HG03432 (cell line): Measurements from ENCODE around the gene TMTC4.

Experiments used
- ATAC-seq: cut with Tn5 transposase; IDR thresholded peaks from one replicate; pipeline ENCODE4 v1.9.1; 2021; ENCODE audit warnings: mild to moderate bottlenecking, moderate library complexity; ENCODE audit not compliant: unreplicated experiment

The TMTC4 gene

DNA sequence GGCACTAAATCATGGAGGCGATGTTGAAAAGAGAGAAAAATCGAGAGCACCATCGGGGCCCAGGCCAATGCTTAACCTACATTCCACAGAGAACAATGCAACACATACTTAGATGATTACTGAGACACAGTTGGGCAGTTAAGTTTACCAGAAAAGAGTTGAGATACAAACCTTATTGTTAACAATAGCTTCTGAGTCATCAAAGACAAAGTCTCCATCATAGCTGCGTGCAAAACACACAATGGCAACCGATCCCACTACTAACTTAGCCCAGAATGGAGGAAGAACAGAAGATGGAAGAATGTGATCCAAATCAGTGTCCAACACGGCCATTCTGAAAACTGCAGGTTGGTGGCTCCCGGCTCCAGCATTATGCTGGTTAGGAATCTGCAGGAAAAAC is 6.2 kb downstream of the TMTC4 start:
- no peak for ATAC-seq

DNA sequence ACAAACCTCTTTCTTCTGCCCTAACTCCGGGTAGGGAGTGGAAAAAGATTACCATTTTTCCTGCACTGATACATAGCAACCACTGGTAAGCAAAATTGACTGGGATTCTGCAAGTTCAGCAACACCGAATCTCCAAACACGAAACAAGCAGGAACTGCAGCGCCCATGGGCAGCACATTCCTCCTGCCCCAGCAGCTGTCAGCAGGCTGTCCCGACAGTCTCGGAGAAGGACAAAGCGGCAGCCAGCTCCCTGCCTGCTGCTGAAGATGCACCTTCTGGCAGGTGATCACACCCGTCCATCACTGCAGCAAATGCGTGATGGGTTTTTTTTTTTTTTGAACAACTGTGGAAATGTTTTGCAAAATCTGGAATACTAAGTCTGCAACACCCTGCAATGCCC is 6.7 kb downstream of the TMTC4 start:
- ATAC-seq, result no peak

DNA sequence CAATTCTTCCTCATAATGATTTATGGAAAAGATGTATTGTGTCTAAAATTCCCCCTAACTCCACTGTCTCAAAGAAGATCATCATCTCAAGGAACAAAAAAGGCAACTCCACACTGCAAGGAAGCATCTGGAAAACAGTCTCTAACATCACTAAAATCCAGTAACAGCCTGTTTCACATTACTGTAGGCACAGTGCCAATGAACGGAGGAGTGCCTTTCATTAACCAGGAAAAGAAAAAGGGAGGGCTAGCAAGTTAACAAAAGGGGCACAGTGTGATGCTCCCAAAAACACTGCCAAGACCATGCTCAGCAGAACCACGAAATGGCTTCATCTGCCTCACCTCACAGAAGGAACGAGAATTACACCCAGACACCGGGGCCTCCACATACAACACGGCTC is 8.5 kb downstream of the TMTC4 start:
- ATAC-seq, result no peak

DNA sequence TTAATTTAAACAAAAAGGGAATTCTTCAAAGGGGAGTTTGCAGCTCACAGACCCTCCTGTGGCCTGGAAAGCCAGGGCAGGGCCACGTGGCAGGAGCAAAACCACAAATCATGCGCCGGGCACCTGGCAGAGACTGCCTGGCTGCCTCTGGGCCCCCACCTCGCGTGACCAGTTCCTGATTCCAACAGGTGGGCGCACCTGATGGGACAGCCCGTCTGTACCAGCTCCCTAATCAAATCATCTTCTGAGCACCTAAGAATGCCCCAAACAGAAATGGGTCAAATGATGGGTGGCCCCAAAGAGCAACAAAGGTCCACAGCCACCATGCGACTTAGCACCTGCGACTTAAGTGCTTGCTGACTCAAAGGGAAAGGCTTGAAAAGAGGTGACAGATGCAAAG is 9.2 kb downstream of the TMTC4 start:
- ATAC-seq, result no peak

DNA sequence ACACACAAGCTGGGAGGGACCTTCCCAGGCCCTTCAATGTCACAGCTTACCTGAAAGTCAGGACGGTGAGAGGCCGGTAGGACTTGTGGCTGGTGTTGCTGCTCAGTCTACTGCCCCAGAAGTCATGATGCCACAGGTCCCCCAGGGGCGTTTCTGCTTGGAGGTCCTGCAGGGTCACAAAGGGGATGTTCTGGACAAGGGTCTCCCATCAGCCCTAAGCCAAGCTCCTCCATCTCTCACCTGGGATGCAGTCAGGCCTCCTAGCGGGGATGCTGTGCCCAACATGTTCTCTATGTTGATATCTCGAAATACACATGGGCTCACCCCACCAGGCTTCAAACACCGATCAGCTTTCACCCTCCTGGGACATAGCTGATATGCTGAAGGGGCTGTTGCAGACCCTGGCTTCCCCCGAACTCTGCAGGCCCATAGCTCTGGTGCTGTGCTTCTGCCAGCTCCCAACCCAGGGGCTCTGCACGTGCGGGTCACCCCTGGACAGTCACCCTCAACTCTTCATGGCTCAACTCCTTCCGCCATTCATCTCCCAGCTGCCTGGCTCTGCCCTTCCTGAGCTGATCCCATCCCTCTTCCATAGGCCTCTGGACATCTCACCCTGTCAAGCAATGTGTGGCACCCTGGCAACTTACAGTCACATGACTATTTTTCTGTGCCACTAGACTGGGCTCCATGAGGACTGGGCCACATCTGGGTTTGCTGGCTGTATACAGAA is 10.3 kb downstream of the TMTC4 start:
- ATAC-seq, result no peak

DNA sequence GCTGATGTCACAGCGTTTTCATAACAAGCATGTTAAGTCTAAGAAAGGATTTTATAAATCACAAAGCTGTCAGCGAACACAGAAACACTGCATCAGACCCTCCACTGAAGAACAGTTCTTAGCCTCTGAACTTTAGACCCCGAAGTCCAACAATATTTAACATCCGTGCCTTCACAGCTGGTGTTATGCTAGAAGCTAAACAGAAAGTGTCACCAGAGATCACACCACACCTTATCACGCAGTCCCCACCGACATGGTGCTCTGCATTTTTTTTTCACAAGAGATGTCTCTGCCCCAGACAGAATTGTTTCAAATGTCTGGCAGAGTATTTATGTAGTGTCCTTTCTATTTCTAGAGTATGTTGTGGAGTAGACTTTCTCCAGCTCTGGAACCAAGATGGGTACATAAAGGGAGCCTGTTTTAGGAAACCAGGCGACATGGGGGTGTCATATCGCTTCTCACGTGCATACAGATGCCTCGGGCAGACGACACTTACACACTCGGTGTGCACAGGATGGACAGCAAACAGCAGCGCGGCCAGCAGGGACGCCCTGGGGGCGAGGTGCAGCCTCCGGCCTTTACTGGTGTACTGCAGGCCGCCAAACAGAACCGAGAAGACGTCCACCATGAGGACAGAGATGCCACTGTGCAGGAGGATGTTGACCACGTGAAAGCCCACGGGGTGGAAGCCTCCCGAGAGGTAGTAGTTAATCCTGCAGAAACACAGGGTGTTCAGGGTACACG is 12.0 kb downstream of the TMTC4 start:
- ATAC-seq, result no peak

DNA sequence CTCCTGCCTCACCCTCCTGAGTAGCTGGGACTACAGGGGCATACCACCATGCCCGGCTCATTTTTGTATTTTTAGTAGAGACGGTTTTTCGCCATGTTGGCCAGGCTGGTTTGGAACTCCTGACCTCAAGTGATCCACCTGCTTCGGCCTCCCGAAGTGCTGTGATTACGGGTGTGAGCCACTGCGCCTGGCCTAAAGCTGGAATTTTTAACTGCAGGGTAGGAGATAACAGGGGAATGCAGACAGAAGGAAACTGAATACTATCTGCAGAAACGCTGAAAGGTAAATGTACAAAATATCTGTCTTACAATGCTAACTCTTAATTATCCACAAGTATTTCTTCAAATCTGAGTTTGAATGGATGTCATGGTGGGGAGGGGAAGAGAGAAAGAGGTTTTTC is 13.8 kb downstream of the TMTC4 start:
- no peak for ATAC-seq

DNA sequence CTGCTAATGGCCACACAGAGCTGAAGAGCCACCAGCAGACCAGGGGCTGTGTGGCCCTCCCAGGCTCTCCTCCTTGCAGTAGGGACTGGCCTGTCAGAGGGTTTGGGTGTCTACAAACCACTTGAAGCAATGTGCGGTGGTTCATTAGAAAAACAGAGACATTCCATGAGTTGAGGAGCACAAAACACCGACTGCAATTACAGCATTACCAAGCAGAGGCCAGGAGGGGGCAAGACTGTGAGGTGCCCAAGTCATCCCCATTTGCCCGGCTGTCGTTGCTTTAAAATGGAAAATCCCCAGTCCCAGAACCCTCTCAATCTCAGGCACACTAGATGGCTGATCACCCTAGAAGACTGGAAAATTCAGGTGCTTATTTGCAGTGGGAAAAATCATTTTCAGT is 15.0 kb downstream of the TMTC4 start:
- no peak for ATAC-seq

DNA sequence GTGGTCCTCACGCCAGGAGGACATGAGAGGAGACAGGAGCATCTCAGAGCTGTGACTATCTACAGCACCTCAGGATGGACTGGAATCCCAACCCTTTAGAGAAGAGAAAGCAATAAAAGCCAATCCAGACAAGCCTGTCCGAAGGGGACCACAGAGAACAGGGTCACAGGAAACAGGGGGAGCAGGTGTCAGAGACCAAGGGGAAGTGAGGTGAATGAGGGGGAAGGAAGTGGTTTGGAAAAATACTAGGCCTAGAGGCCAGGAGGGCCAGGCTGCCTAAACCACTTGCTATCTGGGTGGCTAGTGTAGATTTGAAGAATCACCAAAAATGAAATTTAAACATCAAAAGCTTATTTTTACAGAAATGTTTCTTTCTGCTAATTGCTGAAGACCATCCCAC is 16.2 kb downstream of the TMTC4 start:
- peak; percentile 75 for ATAC-seq

DNA sequence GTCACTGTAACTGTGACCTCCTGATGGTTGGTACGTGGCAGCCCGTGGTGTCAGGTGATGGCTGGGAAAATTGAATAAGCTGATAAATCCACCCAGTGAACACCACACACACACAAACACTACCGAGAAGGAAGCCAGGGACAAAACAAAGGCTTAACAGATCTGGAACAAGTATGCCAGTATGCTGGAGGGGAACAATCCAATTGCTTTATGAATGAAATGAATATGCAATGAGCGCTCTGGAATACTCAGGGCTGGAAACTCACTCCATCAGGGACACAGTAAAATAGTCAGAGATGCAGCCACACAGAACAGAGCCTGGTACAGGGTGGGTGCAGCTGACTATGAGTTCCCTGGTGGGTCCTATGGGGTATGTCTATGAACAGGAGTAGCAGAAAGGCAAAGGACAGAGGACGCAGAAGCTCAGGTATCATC is 16.7 kb downstream of the TMTC4 start:
- ATAC-seq, result no peak

DNA sequence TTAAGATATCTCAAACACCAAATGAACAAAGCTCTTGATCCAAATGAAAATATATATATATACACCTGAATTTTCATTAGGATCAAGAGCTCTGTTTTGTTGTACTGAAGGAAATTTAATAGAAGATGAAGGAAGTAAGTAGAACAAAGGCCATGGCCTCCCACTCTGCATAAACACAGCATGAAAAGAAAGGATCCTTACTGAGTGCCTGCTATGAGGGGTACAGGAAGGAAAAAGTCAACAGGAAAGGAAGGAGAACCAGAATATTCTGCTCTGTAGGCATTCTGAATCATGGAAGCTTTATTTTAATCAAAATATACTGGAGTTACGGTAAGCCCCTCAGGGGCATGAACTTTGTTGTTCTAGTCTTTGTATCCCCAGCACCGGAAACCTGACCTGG is 22.1 kb downstream of the TMTC4 start:
- no peak for ATAC-seq

DNA sequence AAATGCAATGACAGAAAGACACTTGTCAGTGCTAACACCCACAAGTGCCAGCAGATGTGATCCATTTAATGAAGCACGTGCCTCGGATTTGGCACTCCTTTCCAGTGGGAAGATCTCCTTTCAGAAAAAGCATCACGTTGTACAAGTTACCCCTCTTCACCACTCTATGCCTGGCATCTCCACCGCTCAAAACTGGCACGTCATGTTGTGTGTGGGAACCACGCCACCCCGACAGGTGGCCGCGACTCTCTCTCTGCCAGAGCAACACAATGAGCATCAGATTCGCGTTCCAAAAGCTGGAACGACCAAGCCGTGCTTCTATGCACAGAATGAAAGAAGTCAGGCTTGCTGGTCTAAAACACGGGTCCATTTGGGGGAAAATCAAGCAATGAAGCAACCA is 24.3 kb downstream of the TMTC4 start:
- ATAC-seq, result no peak

DNA sequence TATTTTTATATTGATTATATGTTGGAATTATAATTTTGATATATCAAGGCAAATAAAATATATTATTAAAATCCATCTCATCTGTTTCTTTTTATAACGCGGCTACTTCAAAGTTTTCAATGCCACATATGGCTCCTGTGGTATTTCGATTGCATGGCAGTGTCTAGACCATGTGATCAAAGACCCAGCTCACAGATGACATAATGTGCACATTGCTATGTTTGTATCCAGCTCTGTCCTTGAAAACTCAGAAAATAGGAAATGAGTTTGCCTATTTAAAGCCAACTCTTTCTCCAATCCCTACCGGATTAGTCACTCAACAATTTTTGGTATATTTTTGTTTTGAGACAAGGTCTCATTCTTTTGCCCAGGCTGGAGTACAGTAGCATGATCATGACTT is 26.2 kb downstream of the TMTC4 start:
- no peak for ATAC-seq

DNA sequence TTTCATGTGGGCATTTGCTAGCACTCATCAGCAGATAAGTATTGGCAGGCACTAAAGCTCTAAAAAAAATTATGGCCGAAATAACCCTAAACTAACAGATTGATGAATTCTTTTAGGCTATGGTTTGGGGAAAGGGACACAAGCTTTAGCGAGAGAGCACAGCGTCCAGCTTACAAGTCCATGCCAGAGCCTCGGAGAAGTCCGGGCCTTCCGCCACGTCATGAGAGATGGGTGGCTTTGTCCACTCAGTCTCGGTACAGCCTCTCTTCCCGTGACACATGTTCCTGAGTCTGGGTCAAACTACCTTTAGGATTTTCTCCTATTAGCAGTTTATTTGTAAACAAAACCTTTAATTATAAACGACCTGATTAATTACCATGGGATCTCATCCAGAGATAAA is 27.7 kb downstream of the TMTC4 start:
- no peak for ATAC-seq

DNA sequence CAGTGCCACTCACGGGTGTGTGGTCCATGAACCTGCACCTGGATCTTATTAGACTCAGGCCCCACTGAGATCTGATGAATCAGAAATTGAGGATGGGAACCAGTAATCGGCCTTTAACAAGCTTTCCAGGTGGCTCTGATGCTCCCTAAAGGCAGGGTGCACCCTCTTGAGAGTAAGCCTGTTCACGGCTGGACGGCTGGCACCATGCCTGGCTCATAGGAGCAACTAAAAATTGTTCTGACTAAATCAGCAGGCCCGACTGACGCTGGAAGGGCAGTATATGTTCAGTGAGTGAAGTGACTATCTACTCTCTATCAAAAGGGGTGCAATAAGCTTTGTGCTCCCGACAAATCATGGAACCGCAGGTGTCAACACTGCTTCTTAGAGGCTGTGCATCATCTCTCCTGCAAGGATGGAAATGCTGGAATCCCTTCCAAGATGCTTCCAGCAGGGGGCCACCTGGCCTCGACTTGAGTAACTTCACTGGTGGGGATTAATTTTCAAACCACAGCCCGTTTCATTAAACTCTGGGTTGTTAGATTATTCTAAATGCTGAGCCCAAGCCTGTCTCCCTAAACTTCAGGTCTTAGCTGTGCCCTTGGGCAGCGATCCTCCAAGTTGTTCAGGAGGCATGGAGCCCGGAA is 28.4 kb downstream of the TMTC4 start:
- no peak for ATAC-seq

DNA sequence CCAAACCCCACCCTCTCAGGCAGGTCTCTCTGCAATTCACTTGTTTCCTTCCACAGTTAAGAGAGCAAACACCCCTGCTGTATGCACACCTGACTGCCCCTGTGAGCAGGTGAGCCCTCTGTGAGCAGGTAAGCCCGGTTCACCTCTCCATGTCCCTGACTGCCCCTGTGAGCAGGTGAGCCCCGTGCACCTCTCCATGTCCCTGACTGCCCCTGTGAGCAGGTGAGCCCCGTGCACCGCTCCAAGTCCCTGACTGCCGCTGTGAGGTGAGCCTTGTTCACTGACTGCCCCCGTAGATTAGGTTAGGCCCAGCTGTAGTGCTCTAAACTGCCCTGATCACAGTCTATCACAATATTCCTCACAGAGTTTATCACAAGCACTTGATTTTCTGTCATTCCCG is 29.2 kb downstream of the TMTC4 start:
- ATAC-seq, result no peak

DNA sequence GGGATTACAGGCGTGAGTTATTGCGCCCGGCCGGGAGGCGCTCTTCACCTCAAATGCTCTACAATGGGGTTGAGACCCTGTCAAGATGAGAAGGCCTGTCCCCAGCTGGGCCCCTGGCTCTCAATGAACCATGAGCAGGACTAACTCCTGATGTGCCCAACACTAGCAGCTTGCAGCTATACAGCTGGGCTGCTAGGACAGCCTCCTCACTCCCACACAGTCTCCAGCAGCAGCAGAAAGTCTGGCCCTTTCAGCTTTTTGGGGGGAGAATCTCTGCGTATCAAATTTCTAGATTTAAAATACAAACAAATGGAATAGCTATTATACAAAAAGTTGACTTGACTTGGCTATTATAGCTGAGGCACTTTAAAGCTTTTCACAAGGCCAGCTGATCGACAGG is 30.2 kb downstream of the TMTC4 start:
- ATAC-seq, result no peak

DNA sequence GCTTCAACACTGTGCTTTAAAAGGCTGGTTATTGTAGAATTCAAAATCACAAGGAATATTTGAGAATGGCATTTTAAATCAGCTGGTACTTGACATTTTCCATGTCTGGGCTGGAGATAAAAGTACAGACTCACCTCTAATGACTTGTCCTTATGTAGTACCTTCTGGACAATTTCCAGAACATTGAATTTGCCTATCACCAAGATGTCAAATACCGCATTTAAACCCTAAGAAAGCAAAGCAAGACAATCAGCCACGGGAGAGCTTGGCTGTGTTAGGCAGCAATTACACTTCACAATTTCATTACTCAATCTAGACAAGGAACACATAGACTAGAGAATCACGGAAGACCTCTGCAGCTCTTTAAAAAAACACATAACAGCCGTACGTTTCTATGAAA is 36.8 kb downstream of the TMTC4 start:
- no peak for ATAC-seq

DNA sequence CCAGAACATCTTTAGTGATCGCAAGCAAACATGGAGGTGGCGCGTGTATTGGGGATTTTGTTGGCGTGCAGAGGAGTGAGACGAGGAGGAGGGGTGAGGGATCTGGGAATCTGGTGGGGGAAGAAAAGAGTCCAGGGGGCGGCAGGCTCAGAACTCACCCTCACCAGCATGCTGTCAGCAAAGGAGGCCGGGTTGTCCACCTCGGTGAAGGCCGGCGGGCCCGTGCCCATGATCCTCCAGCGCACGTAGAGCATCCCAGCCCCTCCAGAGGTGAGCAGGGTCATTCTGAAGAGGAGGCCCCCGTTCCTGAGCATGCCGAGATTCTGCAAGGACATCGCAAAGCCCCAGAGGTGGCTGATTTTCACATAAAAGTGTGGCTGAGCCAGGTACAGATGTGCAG is 37.2 kb downstream of the TMTC4 start:
- ATAC-seq, result no peak

DNA sequence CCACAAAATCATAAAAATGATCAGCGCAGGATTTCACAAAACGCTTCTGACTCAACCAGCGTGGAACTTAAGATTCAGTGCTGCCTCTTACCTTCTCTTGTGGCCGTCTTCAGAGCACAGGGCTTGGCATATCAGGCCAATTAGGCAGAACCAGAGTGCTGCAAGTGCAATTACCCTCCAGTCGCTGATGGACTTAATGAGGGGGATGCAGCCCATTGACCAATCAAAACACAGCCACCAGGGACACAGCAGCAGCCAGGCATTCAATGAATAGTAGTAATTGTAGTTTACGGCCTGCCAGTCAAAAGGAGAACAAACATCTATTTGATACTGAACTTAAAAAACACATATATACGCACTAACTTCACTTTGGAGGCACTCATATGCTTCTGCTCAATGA is 38.2 kb downstream of the TMTC4 start:
- ATAC-seq, result no peak

DNA sequence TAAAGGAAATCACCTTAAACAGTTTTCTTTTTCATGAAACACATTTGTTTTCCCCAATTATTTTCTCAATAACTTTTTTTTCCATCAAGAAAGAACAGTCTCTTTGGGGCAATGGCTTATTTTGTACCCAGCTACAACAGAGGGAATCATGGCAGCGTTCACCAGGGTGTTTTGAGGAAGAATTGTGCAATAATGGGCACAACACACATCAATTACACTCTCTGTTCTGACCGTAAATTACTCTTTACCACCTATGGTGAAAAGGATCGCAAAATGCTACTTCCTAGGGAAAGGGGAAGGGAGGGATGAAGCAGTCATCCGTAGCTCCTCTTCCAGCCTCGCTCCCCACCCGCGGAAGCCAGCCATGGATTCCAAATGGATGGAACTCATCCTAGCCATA is 38.6 kb downstream of the TMTC4 start:
- no peak for ATAC-seq

DNA sequence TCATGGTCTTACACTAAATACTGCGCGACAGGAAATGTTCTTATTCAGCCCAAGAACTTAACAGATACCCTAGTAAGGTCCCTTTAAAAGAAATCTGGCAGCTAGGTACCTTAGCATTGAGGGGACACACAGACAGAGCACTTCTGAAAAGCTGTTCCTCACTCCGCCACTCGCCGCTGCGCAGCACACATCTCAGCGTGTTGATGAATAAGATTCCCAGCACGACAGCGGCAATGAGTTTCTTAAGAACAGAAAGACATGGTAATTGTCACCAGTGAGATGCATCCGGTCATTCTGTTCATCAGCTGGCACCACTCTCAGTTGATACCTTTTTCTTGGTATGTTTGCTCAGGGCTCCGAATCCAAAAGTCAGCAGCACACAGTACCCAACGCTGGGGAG is 39.9 kb downstream of the TMTC4 start:
- ATAC-seq, result no peak
